Renal pelvis (tissue), 4 donors: ENCODE measurements around the gene TTC24. TPM values are rescaled to one million over a fixed set of nuclear protein-coding genes. Genes with fewer than 3 reads are reported as not detected.

Source experiments
- DNase-seq: peaks from one replicate; pipeline ENCODE4 v3.0.0-alpha.2; 2013
- polyA plus RNA-seq, 3 donors: library from polyadenylated mRNA; unstranded; fragments of 120-200 nt; gene quantifications; one replicate each; pipeline ENCODE4 v1.2.1, GENCODE V29; 2013; ENCODE audit not compliant: insufficient read length in 3 of 3

The TTC24 gene
- polyA plus RNA-seq, 3 donors, result 1.0 to 2.2 (median 1.1) TPM

DNA sequence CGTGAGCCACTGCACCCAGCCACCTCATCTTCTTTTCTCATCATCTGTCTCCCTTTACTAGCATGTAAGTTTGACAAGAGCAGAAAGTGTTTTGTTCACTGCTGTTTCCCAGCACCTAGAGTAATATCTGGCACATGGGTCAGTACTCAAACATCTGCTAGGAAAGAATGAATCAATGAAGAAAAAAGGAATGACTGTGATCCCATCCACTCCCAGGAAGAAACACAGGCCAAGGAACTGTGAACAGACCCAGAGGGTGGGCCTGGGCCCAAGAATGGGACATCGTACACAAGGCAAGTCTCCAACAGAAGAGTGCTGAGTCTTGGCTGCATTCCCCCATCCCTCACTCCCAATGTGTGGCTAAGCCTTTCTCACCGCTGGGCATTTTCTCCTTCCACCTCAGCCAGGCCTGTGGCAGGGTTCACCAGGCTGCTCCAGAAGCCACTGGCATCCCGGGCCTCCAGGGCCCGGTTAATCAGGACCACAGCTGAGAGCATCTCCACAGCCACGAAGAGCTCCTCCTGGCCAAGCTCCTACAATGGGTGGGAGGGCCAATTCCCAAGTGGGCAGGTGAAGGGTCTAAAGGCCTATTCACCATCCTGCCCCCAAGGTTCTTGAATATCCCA lies 25.6 kb upstream of the TTC24 start:
- no peak for DNase-seq

DNA sequence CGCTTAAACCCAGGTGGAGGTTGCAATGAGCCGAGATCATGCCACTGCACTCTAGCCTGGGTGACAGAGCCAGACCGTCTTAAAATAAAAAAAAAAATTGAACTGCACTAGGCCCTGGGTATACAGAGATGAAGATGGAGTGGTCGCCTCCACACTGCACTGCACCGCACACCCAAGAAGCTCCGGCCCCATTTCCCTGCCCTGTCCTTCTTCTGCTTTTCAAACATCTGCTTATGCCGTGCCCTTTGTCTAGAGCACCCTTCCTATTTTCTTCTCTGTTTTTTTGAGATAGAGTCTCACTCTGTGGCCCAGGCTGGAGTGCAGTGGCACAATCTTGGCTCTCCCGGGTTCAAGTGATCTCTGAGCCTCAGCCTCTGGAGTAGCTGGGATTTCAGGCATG lies 24.6 kb upstream of the TTC24 start:
- no peak for DNase-seq

DNA sequence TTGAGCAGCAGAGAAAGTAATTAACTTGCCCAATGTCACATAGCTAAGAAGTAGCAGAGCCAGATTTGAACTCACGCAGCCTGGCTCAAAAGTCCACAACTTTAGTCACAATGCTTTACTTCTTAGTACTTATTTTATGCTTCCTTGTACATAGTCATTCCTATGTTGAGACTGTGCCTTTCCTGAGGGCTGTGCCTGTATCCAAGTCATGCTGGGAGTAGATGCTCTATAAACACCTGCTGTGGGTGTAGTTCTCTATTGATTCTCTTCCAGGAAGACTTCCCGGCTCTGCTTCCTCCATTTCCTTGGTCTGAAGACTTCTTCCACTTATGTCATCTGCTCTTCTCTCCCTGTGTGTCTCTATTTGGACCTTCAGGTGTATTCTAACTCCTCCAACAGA lies 23.8 kb upstream of the TTC24 start:
- no peak for DNase-seq

DNA sequence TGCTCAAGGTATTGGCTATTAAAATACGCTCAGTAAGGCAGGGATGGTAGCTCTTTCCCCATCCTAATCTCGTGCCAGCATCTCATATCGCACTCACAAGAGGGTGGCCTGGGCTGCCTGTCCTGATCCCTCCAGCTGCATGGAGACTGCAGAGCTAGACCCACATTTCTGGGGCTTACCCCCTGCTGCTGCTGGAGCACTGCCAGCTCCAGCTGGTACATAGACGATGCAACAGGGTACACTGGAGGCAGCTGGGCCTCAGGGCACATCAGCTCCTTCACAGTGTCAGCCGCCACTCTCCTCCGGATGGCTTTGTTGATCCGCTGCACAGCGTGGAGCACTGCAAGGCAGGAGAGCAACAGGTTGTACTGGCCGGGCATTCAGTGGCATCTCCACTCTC lies 23.2 kb upstream of the TTC24 start:
- no peak for DNase-seq

DNA sequence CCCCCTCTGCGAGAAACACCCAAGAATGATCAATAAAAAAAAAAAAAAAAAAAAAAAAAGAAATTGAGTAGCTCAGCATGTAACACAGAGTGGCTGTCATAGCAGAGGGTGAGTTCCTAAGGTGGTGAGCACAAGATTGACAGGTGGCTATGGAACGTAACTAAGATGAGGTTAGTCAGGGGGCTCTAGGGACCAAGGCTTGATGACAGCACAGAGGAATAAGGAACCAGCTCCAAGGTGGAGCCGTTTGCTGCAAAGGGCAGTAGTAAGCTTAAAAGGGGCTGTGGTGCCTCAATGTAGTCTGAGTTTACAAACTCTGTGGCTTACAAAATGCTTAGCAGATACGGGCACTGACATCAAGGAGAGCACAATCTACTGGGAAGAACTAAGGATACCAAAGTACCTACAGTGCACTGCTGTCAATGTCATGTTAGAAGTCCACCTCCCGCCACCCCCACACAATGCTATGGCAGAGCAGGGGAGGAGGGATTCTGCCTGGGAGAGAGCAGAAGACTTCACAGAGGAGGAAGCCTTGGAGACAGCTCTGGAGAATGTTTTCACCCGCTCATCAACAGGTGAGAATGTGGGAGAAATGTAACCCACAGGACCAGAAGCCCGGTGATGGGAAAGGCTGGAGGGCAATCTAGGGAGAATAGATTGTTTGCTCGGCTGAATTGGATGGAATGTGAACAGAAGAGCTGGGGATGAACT lies 20.3 kb upstream of the TTC24 start:
- no peak for DNase-seq

DNA sequence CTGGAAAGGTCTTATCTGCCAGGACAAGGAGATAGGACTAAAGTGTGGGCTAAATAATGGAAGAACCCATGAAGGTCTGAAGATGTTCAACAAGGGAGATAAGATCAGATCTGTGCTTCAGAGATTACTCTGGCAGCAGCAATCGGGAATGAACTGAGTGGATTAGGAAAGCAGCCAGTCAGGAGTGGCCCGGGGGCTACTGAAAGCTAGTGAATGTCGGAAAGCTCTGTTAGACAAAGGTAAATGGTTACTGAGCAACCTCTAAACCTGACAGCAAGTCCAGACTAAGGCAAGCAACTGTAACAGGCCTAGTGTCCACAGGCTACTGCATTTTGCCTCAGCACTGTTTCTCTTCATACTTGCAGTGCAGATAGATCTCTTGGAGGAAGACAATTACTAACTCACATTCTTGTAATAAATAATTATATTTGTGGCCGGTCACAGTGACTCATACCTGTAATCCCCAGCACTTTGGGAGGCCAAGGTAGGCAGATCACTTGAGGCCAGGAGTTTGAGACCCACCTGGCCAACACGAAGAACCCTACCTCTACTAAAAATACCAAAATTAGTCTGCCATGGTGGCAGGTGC lies 19.6 kb upstream of the TTC24 start:
- no peak for DNase-seq

DNA sequence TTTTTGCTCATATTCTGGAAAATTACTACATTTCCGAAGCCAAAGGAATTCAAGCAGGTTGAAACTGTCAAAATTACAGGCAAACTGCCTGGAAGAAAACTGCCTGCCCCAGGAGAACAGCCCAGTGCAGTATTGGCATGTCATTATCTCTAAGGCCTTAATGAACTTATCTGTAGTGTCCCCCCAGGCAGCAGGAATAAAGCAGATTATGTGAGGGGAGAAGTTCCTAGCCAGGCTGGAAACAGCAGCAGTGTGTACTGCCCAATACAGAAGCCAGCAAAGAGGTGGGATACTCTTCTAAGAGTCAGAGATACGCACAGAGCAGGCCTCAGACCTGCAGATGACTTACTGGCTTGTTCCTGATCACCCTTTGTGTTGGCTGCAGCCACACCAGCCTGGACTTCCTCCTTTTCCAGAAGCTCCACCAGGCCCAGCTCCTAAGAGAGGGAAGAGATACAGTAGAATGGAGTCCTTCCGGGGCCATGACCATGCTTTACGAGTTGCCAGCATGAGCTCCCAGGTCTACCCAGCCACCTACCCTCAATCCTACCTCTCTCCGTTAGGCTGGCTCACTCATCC lies 18.8 kb upstream of the TTC24 start:
- no peak for DNase-seq

DNA sequence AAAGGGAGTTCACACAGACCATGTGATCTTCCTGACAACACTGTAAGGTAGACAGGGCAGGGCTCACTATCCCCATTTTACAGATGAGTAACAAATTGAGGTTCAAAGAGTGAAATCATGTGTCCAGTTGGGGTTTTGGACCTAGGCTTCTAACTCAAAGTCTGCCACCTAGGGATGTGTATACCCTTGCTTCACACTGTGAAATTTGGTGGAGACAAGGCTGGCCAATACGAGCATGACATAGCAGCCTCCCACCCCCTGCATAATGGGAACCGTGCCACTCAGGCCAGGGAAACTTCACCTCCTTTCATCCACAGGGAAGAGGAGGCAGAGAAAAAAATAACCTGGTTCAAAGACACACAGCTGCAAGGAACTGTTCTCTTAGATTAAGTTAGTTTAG lies 14.0 kb upstream of the TTC24 start:
- DNase-seq, result no peak

GRCh38 chr1:156566436-156566835 lies 13.1 kb upstream of the TTC24 start:
- DNase-seq, result no peak

DNA sequence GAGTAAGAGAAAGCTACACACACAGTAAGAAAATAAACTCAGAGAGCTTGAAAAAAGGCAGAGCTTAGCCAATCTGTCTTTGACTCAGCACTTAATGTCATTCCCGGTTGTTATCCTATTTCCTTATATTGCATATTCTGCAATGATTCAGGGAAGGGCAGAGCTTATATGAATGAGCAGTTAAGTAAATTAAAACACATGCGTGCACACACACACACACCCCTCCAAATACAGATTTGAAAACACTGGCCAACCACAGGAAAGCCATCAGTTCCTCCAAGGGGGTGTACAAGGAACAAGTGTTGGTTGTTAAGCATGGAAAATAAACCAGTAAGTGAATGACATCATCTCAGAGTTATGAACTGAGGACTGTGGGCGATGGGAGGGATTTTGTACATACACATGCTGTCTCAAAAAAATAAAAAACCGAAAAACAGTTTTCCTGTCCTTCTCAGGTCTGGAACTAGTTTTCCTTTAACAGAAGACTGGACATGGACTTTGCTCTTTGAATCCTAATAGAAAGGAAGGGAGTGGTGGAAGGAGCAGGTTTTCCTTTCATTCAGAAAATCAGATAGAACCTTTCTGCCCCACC lies 8.2 kb upstream of the TTC24 start:
- no peak for DNase-seq

DNA sequence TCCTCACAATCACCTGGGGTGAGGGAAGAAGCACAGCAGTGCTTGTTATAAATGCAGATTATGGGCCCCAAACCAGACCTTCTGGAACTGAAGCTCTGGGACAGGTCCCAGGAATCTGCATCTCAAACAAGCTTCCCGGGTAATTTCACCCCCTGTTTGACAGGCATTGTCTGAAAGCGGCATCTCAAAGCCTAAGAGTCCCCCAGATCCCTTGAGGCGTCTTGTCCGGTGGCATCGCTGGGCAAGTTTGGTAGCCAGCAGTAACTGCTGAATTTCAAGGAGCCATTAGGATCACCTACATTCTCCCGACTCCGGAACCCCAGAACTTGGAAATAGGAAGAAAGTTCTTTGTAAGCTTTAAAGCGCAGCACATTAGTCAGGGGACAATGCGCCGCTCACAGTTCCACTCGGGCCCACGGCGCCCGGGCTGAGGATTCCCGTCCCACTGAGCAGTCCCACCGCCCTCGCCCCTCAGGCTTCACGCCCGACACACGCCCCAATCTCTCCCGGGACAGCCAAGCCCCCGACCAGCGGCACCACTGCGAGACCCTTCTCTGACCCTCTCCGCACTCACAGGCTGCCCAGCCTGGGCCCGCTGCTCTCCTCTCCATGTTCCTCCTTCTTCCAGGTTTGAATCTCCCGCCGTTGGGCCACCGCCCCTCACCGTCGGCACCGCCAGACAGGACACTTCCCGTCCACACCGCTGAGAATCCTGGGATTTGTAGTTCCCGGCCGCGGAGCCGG lies 7.4 kb upstream of the TTC24 start, which contains the start of gene IQGAP3:
Gene IQGAP3 (minus strand): TSS at position 647 of the 744 bp plus-strand sequence. CDS start 36 bp downstream, at position 611.
- DNase-seq, result peak; percentile 85

DNA sequence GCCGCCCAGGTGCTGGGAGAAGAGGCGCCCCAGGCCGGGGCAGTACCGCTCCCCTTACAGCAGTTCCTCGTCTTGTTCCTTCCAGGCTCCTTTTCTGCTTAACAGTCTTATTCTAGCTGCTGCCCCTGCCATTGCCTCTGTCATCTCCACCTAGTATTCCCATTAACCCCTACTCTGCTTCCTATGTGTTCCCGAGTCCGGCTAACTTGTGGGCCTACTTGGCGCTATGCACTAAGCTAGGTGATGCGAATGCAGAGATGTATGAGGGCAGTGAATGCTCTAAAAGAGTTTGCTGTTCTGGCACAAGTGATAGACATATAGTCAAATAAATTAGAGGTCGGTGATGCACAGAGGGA lies 6.9 kb upstream of the TTC24 start:
- DNase-seq, result no peak

DNA sequence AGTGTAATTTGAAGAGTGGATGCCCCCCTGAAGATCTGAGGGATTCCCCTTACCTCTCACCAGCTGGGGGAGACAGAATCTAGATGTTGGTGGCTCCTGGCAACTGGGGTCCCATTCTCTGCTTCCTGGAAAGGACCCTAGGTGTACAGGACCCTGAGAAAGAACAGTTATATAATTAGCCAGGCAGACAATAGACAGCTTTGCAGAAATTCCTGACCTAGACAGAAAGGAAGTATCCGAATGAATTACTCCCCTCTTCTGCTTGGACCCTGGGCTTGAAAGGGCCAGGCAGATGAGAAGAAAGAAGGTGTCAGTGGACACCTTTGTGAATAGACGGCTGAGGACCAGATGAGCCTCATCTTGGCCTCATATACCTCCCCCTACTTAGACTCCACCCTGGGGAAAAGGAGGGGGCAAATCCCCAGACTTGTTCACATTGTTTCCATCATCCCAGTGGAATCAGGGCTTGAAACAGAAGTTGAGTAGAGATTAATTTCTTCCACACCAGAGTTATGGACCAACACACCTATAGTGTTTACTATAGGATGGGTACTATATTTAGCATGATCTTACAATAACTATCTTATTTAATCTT lies 5.4 kb upstream of the TTC24 start:
- DNase-seq, result no peak

DNA sequence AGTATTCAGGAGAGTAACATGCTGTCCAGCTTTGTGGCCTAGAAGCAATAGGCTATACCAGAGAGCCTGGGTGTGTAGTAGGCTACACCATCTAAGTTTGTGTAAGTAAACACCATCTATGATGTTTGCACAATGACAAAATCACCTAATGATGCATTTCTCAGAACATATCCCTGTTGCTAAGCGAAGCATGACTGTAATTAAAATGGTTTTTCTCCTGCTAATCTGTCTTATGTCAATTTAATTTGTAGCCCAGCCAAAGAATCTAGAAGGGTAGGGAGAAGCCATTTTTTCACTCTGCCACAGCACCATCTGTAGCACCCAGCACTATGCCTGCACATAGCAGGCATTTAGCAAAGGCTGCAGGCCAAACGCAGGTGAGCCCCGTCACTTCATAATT lies 2.0 kb upstream of the TTC24 start:
- DNase-seq, result no peak

DNA sequence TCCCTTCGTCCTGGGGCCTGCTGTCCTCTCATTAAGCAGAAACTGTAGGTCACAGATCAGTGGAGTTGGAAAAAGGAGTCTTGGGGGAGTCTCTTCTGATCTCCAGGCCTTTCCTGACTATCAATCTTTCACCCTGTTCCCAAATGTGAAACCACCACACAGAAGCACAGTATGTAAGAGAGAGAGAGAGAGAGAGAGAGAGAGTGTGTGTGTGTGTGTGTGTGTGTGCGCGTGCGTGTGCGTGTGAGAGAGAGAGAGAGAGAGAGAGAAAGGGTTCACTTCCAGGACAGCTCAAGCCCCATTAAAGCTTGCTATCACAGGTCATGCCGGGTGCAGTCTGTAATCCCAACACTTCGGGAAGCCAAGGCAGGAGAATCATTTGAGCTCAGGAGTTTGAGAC lies 1.5 kb upstream of the TTC24 start:
- peak; percentile 71 for DNase-seq

DNA sequence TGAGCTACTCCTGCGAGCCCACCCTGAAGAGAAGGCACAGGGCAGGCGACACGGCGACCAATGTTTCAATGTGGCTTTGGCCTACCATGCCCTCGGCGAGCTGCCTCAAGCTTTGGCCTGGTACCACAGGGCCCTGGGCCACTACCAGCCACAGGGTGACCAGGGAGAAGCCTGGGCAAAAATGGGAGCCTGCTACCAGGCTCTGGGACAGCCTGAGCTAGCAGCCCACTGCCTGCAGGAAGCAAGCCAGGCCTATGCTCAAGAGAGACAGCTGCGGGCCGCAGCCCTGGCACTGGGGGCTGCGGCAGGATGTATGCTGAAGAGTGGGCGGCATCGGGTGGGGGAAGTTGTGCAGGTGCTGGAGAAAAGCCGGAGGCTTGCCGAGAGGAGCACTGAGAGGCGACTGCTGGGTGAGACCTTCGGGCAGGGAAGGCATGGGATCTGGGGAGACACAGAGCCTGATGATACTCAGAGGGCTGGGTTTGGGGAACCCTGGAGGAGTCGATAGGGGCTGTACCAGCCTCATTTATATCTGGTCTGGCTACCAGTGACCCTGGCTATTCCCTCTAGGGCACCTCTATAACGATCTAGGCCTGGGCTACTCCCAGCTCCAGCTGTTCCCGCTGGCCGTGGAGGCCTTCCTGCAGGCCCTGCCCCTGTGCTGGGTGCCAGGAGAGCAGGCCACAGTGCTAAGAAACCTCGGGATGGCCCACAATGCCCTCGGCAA lies 2.3 kb downstream of the TTC24 start:
- DNase-seq, result no peak

DNA sequence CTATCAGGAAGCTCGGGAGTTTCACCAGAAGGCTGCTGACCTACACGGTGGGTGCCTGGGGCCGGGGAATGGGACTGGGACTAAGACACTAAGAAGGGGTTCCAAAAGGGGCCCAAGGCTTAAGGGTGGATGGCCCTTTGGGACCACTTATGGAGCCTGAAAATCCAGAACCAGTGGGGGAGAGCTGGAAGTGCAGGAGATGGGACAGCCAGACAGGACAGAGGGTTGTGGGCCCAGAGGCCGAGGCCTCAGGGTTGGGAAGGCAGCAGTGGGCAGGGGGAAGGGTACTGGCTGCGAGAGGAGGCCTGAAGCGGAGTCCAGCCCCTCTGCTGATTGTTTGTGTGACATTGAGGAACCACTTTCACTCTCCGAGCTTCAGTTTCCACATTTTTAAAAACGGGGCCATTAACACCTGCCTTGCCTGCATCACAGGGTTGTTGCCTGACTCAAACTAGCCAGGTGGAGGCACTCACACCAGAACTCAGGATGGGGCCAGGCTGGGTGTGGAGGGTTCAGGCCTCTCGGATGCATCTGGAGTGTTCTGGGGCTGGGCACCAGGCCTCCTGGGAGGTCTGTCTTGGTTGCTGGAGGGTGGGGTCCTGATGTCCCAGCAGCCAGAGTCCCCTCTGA lies 3.0 kb downstream of the TTC24 start:
- no peak for DNase-seq

DNA sequence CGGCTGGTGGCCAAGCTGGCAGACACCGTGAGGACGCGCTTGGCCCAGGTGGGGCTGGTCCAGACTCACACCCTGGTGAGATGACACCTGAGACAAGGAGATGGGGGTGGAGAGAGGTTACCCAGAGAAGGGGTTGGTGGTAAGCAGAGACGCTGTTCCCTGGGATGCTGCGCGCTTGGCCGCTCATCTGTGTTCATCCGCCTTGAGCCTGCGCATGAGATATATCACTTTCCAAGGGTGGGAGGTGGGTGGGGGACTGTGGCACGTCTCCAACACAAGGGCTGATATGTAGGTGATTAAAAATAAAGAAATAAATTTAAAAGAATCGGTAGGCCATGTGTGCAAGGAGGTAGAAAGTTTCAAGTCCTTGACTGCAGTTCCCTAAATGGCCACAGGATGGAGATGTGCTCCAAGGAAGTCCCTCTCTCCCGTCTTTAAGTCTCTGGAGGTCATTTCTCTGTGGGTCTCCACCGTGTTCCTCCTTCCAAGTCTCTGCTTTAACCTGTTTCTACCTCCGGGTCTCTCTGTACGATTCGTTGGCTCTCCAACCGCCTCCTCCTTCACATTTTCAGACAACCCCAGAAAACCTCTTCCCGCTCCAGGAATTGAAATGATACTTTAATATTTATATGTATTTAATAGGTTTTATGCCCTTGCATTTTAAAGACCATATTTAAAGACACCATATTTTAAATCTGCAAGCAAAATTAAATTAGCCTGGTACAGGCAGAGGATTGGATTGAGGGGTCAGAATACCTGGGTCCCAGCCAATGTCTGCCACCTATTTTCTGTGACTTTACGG lies 4.5 kb downstream of the TTC24 start:
- DNase-seq, result peak; percentile 86

- no peak for DNase-seq
These were observed 5.3 kb downstream of the TTC24 start for GRCh38 chr1:156584813-156585212.

GRCh38 chr1:156586323-156586722 lies 6.8 kb downstream of the TTC24 start:
- DNase-seq, result no peak
